GM12875 (cell line): ENCODE measurements around the gene GTPBP3.

Experiments used
- H3K4me3 ChIP-seq: one replicate; pipeline ENCODE4 v1.5.1; 2011; ENCODE audit warnings: low read depth, low read length, control low read depth
- TF ChIP-seq, protein P1 (sequence below): IDR thresholded peaks from 2 replicates; pipeline ENCODE4 v1.5.1; 2011; ENCODE audit warnings: low read depth, mild to moderate bottlenecking, control low read depth, inconsistent platforms, low read length, moderate library complexity, borderline replicate concordance; ENCODE audit not compliant: insufficient read depth

Gene GTPBP3

DNA sequence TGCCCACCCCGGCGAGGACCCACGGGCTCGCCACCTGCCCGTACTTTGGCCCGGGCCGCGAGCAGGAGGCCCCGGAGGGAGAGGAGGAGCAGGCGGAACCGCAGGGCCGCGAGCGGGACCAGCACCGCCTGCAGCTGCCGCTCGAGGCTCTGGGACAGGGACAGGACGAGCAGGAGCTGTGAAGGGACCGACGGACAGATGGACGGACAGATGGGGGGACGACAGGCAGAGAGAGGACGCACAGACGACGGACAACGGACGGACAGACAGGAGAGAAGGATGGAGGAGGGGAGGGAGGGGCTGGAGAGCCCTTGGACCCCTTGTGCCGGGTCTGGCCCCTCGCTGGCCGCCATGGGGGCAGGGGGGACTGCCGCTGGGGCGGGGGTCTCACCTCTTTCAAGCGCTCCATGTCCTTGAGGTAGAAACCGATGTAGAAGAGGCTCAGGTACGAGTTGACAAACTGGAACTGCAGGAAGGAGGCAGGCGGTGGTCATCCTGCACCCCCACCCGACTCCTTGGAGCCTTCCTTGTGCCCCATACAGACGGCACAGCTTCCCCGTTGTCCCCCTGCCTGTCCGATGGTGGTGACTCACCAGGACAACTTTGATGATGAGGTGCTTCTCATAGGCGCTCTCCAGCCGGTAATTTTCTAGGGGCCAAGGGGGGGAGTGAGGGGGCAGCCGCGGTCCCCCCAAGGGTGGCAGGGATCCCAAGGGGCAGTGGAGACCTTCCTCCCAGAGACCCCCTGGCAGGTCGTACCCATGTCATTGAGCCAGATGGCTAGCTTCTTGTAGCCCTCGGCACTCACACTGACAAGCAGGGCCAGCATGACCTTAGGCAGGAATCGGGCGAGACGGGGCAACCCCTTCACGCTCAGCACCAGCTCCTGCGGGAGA is 7.7 kb upstream of the GTPBP3 start:
- TF ChIP-seq, protein P1, sequence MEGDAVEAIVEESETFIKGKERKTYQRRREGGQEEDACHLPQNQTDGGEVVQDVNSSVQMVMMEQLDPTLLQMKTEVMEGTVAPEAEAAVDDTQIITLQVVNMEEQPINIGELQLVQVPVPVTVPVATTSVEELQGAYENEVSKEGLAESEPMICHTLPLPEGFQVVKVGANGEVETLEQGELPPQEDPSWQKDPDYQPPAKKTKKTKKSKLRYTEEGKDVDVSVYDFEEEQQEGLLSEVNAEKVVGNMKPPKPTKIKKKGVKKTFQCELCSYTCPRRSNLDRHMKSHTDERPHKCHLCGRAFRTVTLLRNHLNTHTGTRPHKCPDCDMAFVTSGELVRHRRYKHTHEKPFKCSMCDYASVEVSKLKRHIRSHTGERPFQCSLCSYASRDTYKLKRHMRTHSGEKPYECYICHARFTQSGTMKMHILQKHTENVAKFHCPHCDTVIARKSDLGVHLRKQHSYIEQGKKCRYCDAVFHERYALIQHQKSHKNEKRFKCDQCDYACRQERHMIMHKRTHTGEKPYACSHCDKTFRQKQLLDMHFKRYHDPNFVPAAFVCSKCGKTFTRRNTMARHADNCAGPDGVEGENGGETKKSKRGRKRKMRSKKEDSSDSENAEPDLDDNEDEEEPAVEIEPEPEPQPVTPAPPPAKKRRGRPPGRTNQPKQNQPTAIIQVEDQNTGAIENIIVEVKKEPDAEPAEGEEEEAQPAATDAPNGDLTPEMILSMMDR, result no peak
- H3K4me3 ChIP-seq, result no peak overlapping the region

- no peak overlapping the region for H3K4me3 ChIP-seq
- TF ChIP-seq, protein P1, result no peak
Measured at GRCh38 chr19:17330262-17331044, 6.9 kb upstream of the GTPBP3 start.

- TF ChIP-seq, protein P1, result no peak
- no peak overlapping the region for H3K4me3 ChIP-seq
Measured at GRCh38 chr19:17331045-17331558, 6.3 kb upstream of the GTPBP3 start.

GRCh38 chr19:17332360-17332676 is 5.0 kb upstream of the GTPBP3 start:
- TF ChIP-seq, protein P1, result no peak
- no peak overlapping the region for H3K4me3 ChIP-seq

DNA sequence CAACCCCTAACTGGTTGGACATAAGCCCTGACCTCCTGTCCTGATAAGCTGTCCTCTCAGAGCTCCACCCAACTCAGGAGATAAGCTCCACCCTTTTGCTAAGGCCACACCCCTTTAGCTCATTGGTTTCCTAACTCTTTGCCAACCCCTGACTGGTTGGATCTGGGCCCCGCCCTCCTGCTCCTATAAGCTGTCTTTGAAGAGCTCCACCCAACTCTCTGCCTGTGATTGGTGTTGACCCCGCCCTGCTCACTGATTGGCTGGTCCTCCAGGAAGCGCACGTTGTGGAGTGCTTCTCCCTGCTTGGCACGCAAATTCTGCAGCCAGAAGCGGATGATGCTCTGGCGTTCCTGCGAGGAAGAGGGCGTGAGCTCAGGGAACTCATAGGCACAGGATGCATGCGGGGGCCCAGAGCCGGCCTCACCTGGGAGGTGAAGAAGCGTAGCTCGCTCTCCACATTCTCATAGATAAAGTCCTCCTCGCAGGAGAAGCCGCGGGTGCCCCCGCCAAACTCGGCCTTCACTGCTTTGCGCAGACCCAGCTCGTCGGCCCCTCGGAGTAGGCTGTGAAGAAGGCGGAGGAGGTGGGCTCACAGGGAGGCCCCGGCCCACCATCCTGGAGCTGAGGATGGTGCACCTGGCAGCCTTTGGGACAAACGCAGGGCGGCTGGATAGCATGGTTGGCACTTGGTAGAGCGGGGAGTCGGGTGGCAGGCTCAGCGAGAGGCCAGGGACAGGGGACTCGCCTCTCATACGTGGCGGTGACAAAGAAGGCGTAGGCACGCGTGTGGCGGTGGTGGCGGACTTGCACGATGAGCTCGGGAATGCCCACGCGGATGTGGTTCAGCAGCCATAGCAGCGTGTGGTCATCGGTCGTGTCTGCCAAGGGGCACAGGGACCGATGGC is 4.4 kb upstream of the GTPBP3 start:
- TF ChIP-seq, protein P1, result no peak
- no peak overlapping the region for H3K4me3 ChIP-seq

GRCh38 chr19:17333611-17334413 is 3.5 kb upstream of the GTPBP3 start:
- TF ChIP-seq, protein P1, result 0 out of 2 replicates have a peak, but pooled peaks have one; percentile 1
- H3K4me3 ChIP-seq, result peak overlapping the region; percentile 80
